Kidney (tissue), 14 donors: Measurements from ENCODE around the gene RSL1D1. TPM values are rescaled to one million over a fixed set of nuclear protein-coding genes. Genes with fewer than 3 reads are reported as not detected.
A peak's percentile ranks its signal among the peaks of the same experiment; 100 is the strongest.

Source experiments
- DNase-seq, 5 donors: peaks; one replicate each; pipeline ENCODE4 v3.0.0-alpha.2; 2013 to 2020
- FAIRE-seq: peaks from 2 replicates; lab custom pipeline; 2012; peaks lifted over from hg19 to GRCh38; lab: Jason Lieb, UNC
- H3K27ac ChIP-seq, 2 donors: one replicate each; pipeline ENCODE4 v1.7.0; 2013; ENCODE audit warnings: low read depth in 2 of 2, low read length in 2 of 2, inconsistent platforms in 1 of 2
- H3K27me3 ChIP-seq: one replicate; pipeline ENCODE4 v1.7.1; 2013; ENCODE audit warnings: low read length, inconsistent platforms; ENCODE audit not compliant: control insufficient read depth, insufficient read depth
- H3K36me3 ChIP-seq, 3 donors: one replicate each; pipeline versions ENCODE4 v1.7.0 to v1.7.1; 2013; ENCODE audit warnings: low read length in 3 of 3, control low read depth in 1 of 3, inconsistent platforms in 1 of 3; ENCODE audit not compliant: insufficient read depth in 3 of 3, control insufficient read depth in 2 of 3
- H3K4me1 ChIP-seq, 3 donors: one replicate each; pipeline versions ENCODE4 v1.7.0 to v1.7.1; 2013; ENCODE audit warnings: low read length in 3 of 3, inconsistent platforms in 1 of 3, low read depth in 1 of 3; ENCODE audit not compliant: control insufficient read depth in 2 of 3, insufficient read depth in 2 of 3
- H3K4me3 ChIP-seq, 3 donors: one replicate each; pipeline versions ENCODE4 v1.7.0 to v1.8.1; 2013; ENCODE audit warnings: low read length in 3 of 3, control low read depth in 1 of 3, inconsistent platforms in 1 of 3
- H3K9ac ChIP-seq, 3 donors: one replicate each; pipeline versions ENCODE4 v1.7.0 to v1.7.1; 2013; ENCODE audit warnings: low read length in 3 of 3, control low read depth in 1 of 3, inconsistent platforms in 1 of 3
- H3K9me3 ChIP-seq, 3 donors: one replicate each; pipeline versions ENCODE4 v1.7.0 to v1.7.1; 2013; ENCODE audit warnings: low read length in 3 of 3, control low read depth in 1 of 3, inconsistent platforms in 1 of 3; ENCODE audit not compliant: control insufficient read depth in 2 of 3, insufficient read depth in 1 of 3
- CTCF ChIP-seq: IDR thresholded peaks from 3 replicates; pipeline ENCODE4 v1.5.1; 2012; ENCODE audit warnings: mild to moderate bottlenecking, moderate library complexity, borderline replicate concordance; ENCODE audit not compliant: insufficient read depth; ENCODE audit errors: extremely low read depth
- intact Hi-C: fragments of 100-400 bp; cut with DNase I; formaldehyde crosslinking; loops from one replicate; pipeline ENCODE4 v1.11.1; 2022
- polyA plus RNA-seq: library from polyadenylated mRNA; stranded (reverse); fragments of 350-450 nt; fragmentation: Illumina TruSeq; extraction: RNeasy Lipid Tissue Mini Kit (QIAGEN cat#74804); gene quantifications from one replicate; pipeline ENCODE4 v1.2.3, GENCODE V29; 2014; ENCODE audit warnings: low read depth, low replicate concordance; ENCODE audit not compliant: insufficient read depth
- total RNA-seq: library from RNA; stranded (reverse); fragmentation: NEBNext Ultra II Directional; extraction: Animal tissue kit (Norgen Biotek cat#: 25700); gene quantifications from one replicate; pipeline ENCODE4 v1.2.1, GENCODE V29; 2021
- donor health status: control.
- donor health status: control.
- donor health status: control.
- donor health status: control.
- donor health status: control.
- donor health status: DM: yes; HTN: yes; CAD: no.
- donor health status: Normal renal cell carcinoma (clear cell type).

The RSL1D1 gene
- total and polyA plus RNA-seq, 2 donors from 2014 or later: 55.5 to 101 TPM

- no peak for TF ChIP-seq CTCF
- no peaks in the 10 kb centered on the region for H3K9me3 ChIP-seq
- no peak overlapping the region for H3K27ac ChIP-seq
- H3K27me3 ChIP-seq: no peaks in the 10 kb centered on the region
- no peak overlapping the region for H3K9ac ChIP-seq
- no peak overlapping the region for H3K4me3 ChIP-seq
- DNase-seq (no peak), FAIRE-seq (no peak)
- intact Hi-C loops: no loop called here
- H3K4me1 ChIP-seq: no peaks in the 10 kb centered on the region
- no peaks in the 10 kb centered on the region for H3K36me3 ChIP-seq
These were observed 11.1 kb upstream of the RSL1D1 start for GRCh38 chr16:11862489-11862888.

GRCh38 chr16:11857161-11857560 lies 5.8 kb upstream of the RSL1D1 start:
- no peak for FAIRE-seq
- Histone ChIP-seq H3K4me3 (no peak overlapping the region), H3K27ac (no peak overlapping the region), H3K9ac (no peak overlapping the region), H3K4me1 (peaks cover 0 to 5% (median 3%) of the 10 kb centered on the region in 3 donors), H3K9me3 (no peaks in the 10 kb centered on the region), H3K27me3 (no peaks in the 10 kb centered on the region), H3K36me3 (peaks cover 0 to 2% (median 0%) of the 10 kb centered on the region in 3 donors)
- DNase-seq: no peak
- no peak for TF ChIP-seq CTCF
- intact Hi-C loops: no loop called here

- H3K4me1 ChIP-seq: peaks cover 0 to 10% (median 6%) of the 10 kb centered on the region in 3 donors
- DNase-seq (peak in 2 of 5 donors; percentile 38 to 59), FAIRE-seq (no peak)
- H3K9me3 ChIP-seq: no peaks in the 10 kb centered on the region
- no peaks in the 10 kb centered on the region for H3K27me3 ChIP-seq
- TF ChIP-seq CTCF: no peak
- H3K4me3 ChIP-seq: peak overlapping the region; percentile 82 to 96 (median 84)
- H3K9ac ChIP-seq: peak overlapping the region; percentile 66 to 90 (median 88)
- intact Hi-C loops: no loop called here
- peak overlapping the region; percentile 82 to 91 for H3K27ac ChIP-seq
- H3K36me3 ChIP-seq: peaks cover 5 to 14% (median 5%) of the 10 kb centered on the region in 3 donors
These were observed 909 bp upstream of the RSL1D1 start for GRCh38 chr16:11852092-11852809.
